OCI-LY1 (cell line): ENCODE results near the gene ELMOD1.

Source experiments
- H2AFZ ChIP-seq: fragments of 200-600 bp; sonication (generic), shearing (Covaris generic); 2 replicates; pipeline ENCODE4 v1.6.0; 2014; ENCODE audit warnings: antibody characterized with exemption, mild to moderate bottlenecking, low read length
- H3F3A ChIP-seq: fragments of 200-600 bp; sonication (generic), shearing (Covaris generic); 2 replicates; pipeline ENCODE4 v1.6.0; 2014; ENCODE audit warnings: mild to moderate bottlenecking, antibody characterized with exemption, low read length, moderate library complexity; ENCODE audit not compliant: insufficient read depth
- H3K27ac ChIP-seq: fragments of 200-600 bp; sonication (generic); 2 replicates; pipeline ENCODE4 v1.5.1; 2014; ENCODE audit warnings: low read length, mixed run types, mild to moderate bottlenecking, low read depth; ENCODE audit not compliant: poor library complexity, severe bottlenecking
- H3K27me3 ChIP-seq: fragments of 200-600 bp; sonication (generic); 2 replicates; pipeline ENCODE4 v1.6.0; 2014; ENCODE audit warnings: antibody characterized with exemption, mild to moderate bottlenecking, low read length, moderate library complexity; ENCODE audit not compliant: insufficient read depth
- H3K36me3 ChIP-seq: fragments of 200-600 bp; sonication (generic); 2 replicates; pipeline ENCODE4 v1.6.1; 2014; ENCODE audit warnings: mild to moderate bottlenecking, antibody characterized with exemption, low read length, moderate library complexity, mixed read lengths; ENCODE audit not compliant: insufficient read depth
- H3K4me1 ChIP-seq: fragments of 200-600 bp; sonication (generic); 2 replicates; pipeline ENCODE4 v1.5.1; 2014; ENCODE audit warnings: mild to moderate bottlenecking, low read length, moderate library complexity; ENCODE audit not compliant: insufficient read depth, severe bottlenecking
- H3K4me2 ChIP-seq: fragments of 200-600 bp; sonication (generic), shearing (Covaris generic); 2 replicates; pipeline ENCODE4 v1.6.1; 2014; ENCODE audit warnings: low read length
- H3K4me3 ChIP-seq: fragments of 200-600 bp; sonication (generic); 2 replicates; pipeline ENCODE4 v1.5.1; 2014; ENCODE audit warnings: low read length, low read depth, mild to moderate bottlenecking, mixed read lengths; ENCODE audit not compliant: poor library complexity, severe bottlenecking
- H3K79me2 ChIP-seq: fragments of 200-600 bp; shearing (Covaris generic); 2 replicates; pipeline ENCODE4 v1.6.1; 2016; ENCODE audit warnings: mixed run types, low read length, mixed read lengths; ENCODE audit not compliant: insufficient read depth
- H3K9ac ChIP-seq: fragments of 200-600 bp; sonication (generic), shearing (Covaris generic); 2 replicates; pipeline ENCODE4 v1.6.1; 2014; ENCODE audit warnings: mild to moderate bottlenecking, low read length, mixed read lengths
- H3K9me2 ChIP-seq: fragments of 200-600 bp; sonication (generic), shearing (Covaris generic); 2 replicates; pipeline ENCODE4 v1.6.1; 2014; ENCODE audit warnings: low read depth, mild to moderate bottlenecking, low read length, mixed read lengths
- H3K9me3 ChIP-seq: fragments of 200-600 bp; shearing (Covaris generic); 2 replicates; pipeline ENCODE4 v1.6.1; 2014; ENCODE audit warnings: low read length, mixed read lengths
- H4K20me1 ChIP-seq: fragments of 200-600 bp; sonication (generic), shearing (Covaris generic); 2 replicates; pipeline ENCODE4 v1.6.0; 2016; ENCODE audit warnings: mild to moderate bottlenecking, low read length; ENCODE audit not compliant: insufficient read depth
- CTCF ChIP-seq: fragments of 200-600 bp; sonication (generic), shearing (Covaris generic); IDR thresholded peaks from 2 replicates; pipeline ENCODE4 v1.5.1; 2017; ENCODE audit warnings: mild to moderate bottlenecking, antibody characterized with exemption, low read length, moderate library complexity, mixed read lengths
- EZH2 ChIP-seq: fragments of 200-600 bp; sonication (generic), shearing (Covaris generic); IDR thresholded peaks from 2 replicates; pipeline ENCODE4 v1.8.0; 2017; ENCODE audit warnings: borderline replicate concordance, mixed run types, mild to moderate bottlenecking, antibody characterized with exemption, low read length, moderate library complexity, mixed read lengths

The ELMOD1 gene

GRCh38 chr11:107659310-107659709, 68.4 kb downstream of the ELMOD1 start:
- no peak overlapping the region for H3K9ac ChIP-seq
- no peak overlapping the region for H3K4me3 ChIP-seq
- no peaks in the 10 kb centered on the region for H4K20me1 ChIP-seq
- H3K79me2 ChIP-seq, result no peaks in the 10 kb centered on the region
- H3K9me3 ChIP-seq, result no peaks in the 10 kb centered on the region
- H3F3A ChIP-seq, result no peaks in the 10 kb centered on the region
- no peak for TF ChIP-seq CTCF
- no peak for TF ChIP-seq EZH2
- H3K27me3 ChIP-seq, result no peaks in the 10 kb centered on the region
- no peaks in the 10 kb centered on the region for H3K36me3 ChIP-seq
- H3K4me1 ChIP-seq, result no peaks in the 10 kb centered on the region
- H3K27ac ChIP-seq, result no peak overlapping the region
- H3K9me2 ChIP-seq, result no peaks in the 10 kb centered on the region
- H2AFZ ChIP-seq, result no peak overlapping the region
- H3K4me2 ChIP-seq, result no peak overlapping the region

GRCh38 chr11:107660066-107660465, 69.1 kb downstream of the ELMOD1 start:
- H3K36me3 ChIP-seq, result no peaks in the 10 kb centered on the region
- H3K27me3 ChIP-seq, result no peaks in the 10 kb centered on the region
- H3K9me3 ChIP-seq, result no peaks in the 10 kb centered on the region
- no peak overlapping the region for H2AFZ ChIP-seq
- H3K9ac ChIP-seq, result no peak overlapping the region
- H3K4me3 ChIP-seq, result no peak overlapping the region
- H3K9me2 ChIP-seq, result no peaks in the 10 kb centered on the region
- no peak overlapping the region for H3K27ac ChIP-seq
- no peak for TF ChIP-seq EZH2
- H3K79me2 ChIP-seq, result no peaks in the 10 kb centered on the region
- H4K20me1 ChIP-seq, result no peaks in the 10 kb centered on the region
- H3K4me2 ChIP-seq, result no peak overlapping the region
- H3F3A ChIP-seq, result no peaks in the 10 kb centered on the region
- no peaks in the 10 kb centered on the region for H3K4me1 ChIP-seq

GRCh38 chr11:107661656-107662055, 70.7 kb downstream of the ELMOD1 start:
- Histone ChIP-seq H3K9me2 (no peaks in the 10 kb centered on the region), H3K4me2 (no peak overlapping the region), H2AFZ (no peak overlapping the region), H4K20me1 (no peaks in the 10 kb centered on the region), H3K9ac (no peak overlapping the region), H3K9me3 (no peaks in the 10 kb centered on the region), H3F3A (no peaks in the 10 kb centered on the region), H3K27ac (no peak overlapping the region), H3K4me1 (no peaks in the 10 kb centered on the region), H3K36me3 (no peaks in the 10 kb centered on the region), H3K27me3 (no peaks in the 10 kb centered on the region), H3K79me2 (no peaks in the 10 kb centered on the region), H3K4me3 (no peak overlapping the region)
- no peak for TF ChIP-seq CTCF
- no peak for TF ChIP-seq EZH2

DNA sequence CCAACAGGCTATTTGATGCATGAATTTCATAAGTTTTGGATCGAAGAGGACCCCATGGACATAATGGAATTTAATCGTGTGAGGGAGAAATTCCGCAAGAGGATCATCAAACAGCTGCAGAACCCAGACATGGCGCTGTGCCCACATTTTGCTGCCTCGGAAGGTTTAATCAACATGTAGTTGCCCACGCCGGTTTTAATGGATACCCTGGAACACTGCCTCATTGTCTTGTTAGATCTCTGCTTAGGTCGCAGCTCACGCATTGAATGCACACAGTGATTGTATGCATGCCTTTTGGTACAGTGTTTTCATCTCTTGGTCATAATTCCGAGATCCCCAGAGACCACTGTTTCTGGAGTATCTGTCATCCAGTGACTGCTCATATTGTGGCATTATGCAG, 74.1 kb downstream of the ELMOD1 start:
- no peaks in the 10 kb centered on the region for H3K4me1 ChIP-seq
- H3K27ac ChIP-seq, result no peak overlapping the region
- no peak overlapping the region for H3K4me3 ChIP-seq
- H3K36me3 ChIP-seq, result no peaks in the 10 kb centered on the region
- no peak overlapping the region for H3K9ac ChIP-seq
- no peaks in the 10 kb centered on the region for H3F3A ChIP-seq
- no peaks in the 10 kb centered on the region; the same call in 1 of the 2 replicates for H3K27me3 ChIP-seq
- TF ChIP-seq EZH2 (no peak), CTCF (no peak)
- H3K4me2 ChIP-seq, result no peak overlapping the region
- H2AFZ ChIP-seq, result no peak overlapping the region
- no peaks in the 10 kb centered on the region for H4K20me1 ChIP-seq
- no peaks in the 10 kb centered on the region for H3K9me2 ChIP-seq
- no peaks in the 10 kb centered on the region for H3K79me2 ChIP-seq
- no peaks in the 10 kb centered on the region for H3K9me3 ChIP-seq
